Measurements from ENCODE around the gene MIOS. TPM values are rescaled to one million over a fixed set of nuclear protein-coding genes. Genes with fewer than 3 reads are reported as not detected.

Gene MIOS
- total RNA-seq, 1 donor from 2014 or later = 33.7 TPM

DNA sequence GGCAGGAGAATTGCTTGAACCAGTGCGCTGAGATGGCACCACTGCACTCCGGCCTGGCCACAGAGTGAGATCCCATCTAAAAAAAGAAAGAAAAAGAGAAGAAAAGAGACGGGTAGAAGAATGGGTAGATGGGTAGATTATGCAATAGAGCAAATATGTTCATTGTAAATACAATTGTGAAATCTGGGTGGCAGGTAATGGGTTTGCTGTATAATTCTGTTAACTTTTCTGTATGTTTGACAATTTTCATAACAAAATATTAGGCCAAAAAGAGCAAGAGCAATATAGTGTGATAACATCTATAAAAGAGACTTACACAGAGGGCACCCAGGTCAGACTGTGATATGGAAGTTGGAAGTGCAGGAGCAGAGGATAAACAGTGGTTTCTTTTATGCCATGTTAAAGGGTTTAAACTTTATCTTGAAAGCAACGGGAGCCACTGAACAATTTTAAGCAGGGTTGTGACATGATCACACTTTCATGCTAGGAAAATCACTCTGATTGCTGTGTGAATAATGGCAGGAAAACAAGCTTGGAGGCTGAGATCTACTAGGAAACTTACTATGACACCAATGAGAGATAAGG lies 24.3 kb upstream of the MIOS start:
- H3K27me3 Mint-ChIP-seq (ENCODE audit: low read depth) = no peaks in the 10 kb centered on the region
- TF ChIP-seq, protein P1, sequence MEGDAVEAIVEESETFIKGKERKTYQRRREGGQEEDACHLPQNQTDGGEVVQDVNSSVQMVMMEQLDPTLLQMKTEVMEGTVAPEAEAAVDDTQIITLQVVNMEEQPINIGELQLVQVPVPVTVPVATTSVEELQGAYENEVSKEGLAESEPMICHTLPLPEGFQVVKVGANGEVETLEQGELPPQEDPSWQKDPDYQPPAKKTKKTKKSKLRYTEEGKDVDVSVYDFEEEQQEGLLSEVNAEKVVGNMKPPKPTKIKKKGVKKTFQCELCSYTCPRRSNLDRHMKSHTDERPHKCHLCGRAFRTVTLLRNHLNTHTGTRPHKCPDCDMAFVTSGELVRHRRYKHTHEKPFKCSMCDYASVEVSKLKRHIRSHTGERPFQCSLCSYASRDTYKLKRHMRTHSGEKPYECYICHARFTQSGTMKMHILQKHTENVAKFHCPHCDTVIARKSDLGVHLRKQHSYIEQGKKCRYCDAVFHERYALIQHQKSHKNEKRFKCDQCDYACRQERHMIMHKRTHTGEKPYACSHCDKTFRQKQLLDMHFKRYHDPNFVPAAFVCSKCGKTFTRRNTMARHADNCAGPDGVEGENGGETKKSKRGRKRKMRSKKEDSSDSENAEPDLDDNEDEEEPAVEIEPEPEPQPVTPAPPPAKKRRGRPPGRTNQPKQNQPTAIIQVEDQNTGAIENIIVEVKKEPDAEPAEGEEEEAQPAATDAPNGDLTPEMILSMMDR (IDR thresholded peaks at IDR 0.05; ENCODE audit: unreplicated experiment) = no peak
- DNase-seq (ENCODE audit: low spot score in 2 of 2, unreplicated experiment in 2 of 2) = no peak
- H3K36me3 Mint-ChIP-seq = no peaks in the 10 kb centered on the region
- no peaks in the 10 kb centered on the region for H3K9me3 Mint-ChIP-seq
- no peak overlapping the region for H3K4me3 Mint-ChIP-seq
- H3K27ac Mint-ChIP-seq = no peak overlapping the region
- no peaks in the 10 kb centered on the region for H3K4me1 Mint-ChIP-seq

DNA sequence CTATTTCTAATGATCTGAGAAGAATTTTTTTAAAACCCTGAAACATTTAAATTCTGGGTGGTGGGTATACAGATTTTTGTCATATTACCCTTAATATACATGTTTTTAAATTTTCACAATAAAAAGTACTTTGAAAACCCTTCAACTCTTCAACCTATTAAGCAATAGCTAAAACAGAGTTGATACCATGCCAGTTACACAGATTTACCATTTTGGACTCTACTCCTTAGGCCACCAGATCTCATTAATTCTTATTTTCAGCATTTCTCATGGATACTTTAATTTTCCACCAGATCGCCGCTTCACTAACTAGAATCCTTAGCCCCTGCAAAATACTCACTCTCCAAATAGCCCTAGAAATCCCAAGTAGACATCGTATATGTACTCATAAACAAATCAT lies 18.3 kb upstream of the MIOS start:
- Mint-ChIP-seq H3K9me3 (no peaks in the 10 kb centered on the region), H3K4me3 (no peak overlapping the region), H3K36me3 (no peaks in the 10 kb centered on the region), H3K27me3 (ENCODE audit: low read depth) (no peaks in the 10 kb centered on the region), H3K27ac (no peak overlapping the region), H3K4me1 (no peaks in the 10 kb centered on the region)
- no peak for DNase-seq (ENCODE audit: low spot score in 2 of 2, unreplicated experiment in 2 of 2)
- TF ChIP-seq, protein P1 (IDR thresholded peaks at IDR 0.05; ENCODE audit: unreplicated experiment) = no peak

DNA sequence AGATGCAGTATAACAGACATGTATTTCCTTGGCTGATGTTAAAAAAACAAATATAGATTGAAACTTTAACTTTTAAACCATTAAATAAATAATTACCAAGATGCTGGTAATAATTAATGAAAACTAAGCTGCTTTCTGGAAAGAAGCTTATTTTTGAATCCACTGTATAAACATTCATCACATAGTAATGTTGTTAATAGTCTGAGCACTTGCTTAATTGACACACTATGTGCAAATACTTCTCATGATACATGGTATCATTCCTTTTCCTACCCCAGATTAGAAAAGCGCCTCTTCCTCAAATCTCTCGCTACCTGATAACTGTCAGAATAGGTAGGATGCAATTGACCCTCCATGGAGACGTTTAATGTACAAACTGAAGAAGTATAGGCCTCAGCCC lies 16.0 kb upstream of the MIOS start:
- Mint-ChIP-seq H3K9me3 (no peaks in the 10 kb centered on the region), H3K4me1 (peaks cover 4% of the 10 kb centered on the region), H3K27ac (no peak overlapping the region), H3K27me3 (ENCODE audit: low read depth) (no peaks in the 10 kb centered on the region), H3K4me3 (no peak overlapping the region), H3K36me3 (no peaks in the 10 kb centered on the region)
- no peak for DNase-seq (ENCODE audit: low spot score in 2 of 2, unreplicated experiment in 2 of 2)
- TF ChIP-seq, protein P1 (IDR thresholded peaks at IDR 0.05; ENCODE audit: unreplicated experiment) = no peak

DNA sequence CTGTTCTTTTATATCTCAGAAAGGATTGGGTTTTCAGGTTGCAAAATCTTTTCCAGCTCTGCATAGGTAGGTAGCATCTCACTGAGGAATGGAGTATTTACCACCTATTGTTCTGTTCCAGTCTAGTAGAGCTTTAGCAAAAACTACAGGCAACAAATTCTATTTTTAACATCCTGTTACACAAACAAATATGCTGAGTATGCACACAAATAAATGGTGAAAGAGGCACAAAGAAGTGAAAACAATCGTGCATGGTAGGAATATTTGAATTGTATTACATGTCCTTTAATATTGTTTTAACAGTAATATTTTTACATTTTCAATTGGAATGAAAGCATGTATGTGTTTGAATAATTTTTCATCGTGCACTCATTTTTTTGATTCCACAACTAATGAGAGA lies 14.5 kb upstream of the MIOS start:
- Mint-ChIP-seq H3K4me1 (peaks cover 4% of the 10 kb centered on the region), H3K27me3 (ENCODE audit: low read depth) (no peaks in the 10 kb centered on the region), H3K9me3 (no peaks in the 10 kb centered on the region), H3K27ac (no peak overlapping the region), H3K36me3 (no peaks in the 10 kb centered on the region), H3K4me3 (no peak overlapping the region)
- DNase-seq (ENCODE audit: low spot score in 2 of 2, unreplicated experiment in 2 of 2) = no peak
- TF ChIP-seq, protein P1 (IDR thresholded peaks at IDR 0.05; ENCODE audit: unreplicated experiment) = no peak

DNA sequence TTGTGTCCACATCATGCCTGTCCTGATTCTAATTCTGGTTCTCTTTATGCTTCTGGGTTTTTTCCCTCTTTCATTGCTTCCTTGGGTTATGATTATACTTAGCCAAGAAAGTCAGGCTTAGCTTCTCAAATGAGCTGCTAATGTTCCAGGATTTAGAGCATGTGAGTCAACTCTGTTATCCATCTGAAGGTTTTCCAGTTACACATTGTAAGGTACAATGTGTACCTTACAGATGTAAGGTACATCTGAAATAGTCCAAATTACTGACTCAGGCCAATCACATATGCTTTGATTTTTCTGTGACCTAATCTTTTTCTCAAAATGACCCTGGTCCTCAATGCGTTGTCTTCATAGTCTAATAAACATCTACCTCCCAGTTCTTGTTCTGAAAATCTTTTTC lies 13.3 kb upstream of the MIOS start:
- no peak for DNase-seq (ENCODE audit: low spot score in 2 of 2, unreplicated experiment in 2 of 2)
- Mint-ChIP-seq H3K4me3 (no peak overlapping the region), H3K4me1 (peaks cover 4% of the 10 kb centered on the region), H3K9me3 (peaks cover 10% of the 10 kb centered on the region), H3K27me3 (ENCODE audit: low read depth) (no peaks in the 10 kb centered on the region), H3K36me3 (peaks cover 9% of the 10 kb centered on the region), H3K27ac (no peak overlapping the region)
- TF ChIP-seq, protein P1 (IDR thresholded peaks at IDR 0.05; ENCODE audit: unreplicated experiment) = no peak

DNA sequence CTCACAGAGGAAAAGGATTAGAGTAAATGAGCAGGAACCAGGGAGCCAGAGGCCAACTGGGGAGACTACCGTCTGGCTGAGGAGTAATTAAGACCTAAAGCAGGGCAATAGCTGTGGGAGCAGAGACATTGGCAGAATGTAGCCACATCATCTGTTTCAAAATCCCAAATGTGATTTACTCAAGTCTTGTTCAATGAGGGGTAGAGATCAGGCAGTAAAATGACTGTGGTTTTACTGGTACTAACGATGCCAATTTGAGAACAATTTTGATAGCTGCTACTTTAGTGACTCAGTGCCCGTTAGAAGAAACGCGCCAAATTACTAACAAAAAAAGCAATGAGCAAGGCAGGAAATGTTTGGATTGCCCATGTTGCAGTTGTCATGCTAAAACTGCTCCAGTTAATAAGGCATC lies 12.7 kb upstream of the MIOS start:
- Mint-ChIP-seq H3K4me1 (peaks cover 4% of the 10 kb centered on the region), H3K36me3 (peaks cover 14% of the 10 kb centered on the region), H3K9me3 (peaks cover 16% of the 10 kb centered on the region), H3K27ac (no peak overlapping the region), H3K27me3 (ENCODE audit: low read depth) (no peaks in the 10 kb centered on the region), H3K4me3 (no peak overlapping the region)
- TF ChIP-seq, protein P1 (IDR thresholded peaks at IDR 0.05; ENCODE audit: unreplicated experiment) = no peak
- no peak for DNase-seq (ENCODE audit: low spot score in 2 of 2, unreplicated experiment in 2 of 2)

Measured in mesothelial cell of epicardium (in vitro differentiated cells).